Measurements from ENCODE around the gene PRDX6.
"Not testable (repeated sequence)": the region's sequence is repeated elsewhere in the genome, so short reads cannot be mapped to it uniquely, and the experiment has no call there.

Gene PRDX6

GRCh38 chr1:173502104-173502503, 25.0 kb downstream of the PRDX6 start:
- DNase-seq = no peak

GRCh38 chr1:173503391-173503790, 26.3 kb downstream of the PRDX6 start:
- peak; percentile 15 for DNase-seq

- DNase-seq = no peak
Measured at GRCh38 chr1:173504268-173504667, 27.1 kb downstream of the PRDX6 start.

GRCh38 chr1:173505391-173505790, 28.3 kb downstream of the PRDX6 start:
- DNase-seq = no peak

- peak; percentile 20 for DNase-seq
Measured at GRCh38 chr1:173506437-173506836, 29.3 kb downstream of the PRDX6 start.

GRCh38 chr1:173507205-173507846, 30.2 kb downstream of the PRDX6 start:
- no peak for DNase-seq

- no peak for DNase-seq
Measured at GRCh38 chr1:173507847-173508209, 30.7 kb downstream of the PRDX6 start.

- no peak for DNase-seq
Measured at GRCh38 chr1:173508541-173508940, 31.4 kb downstream of the PRDX6 start.

- no peak for DNase-seq
Measured at GRCh38 chr1:173509797-173510196, 32.7 kb downstream of the PRDX6 start.

- DNase-seq = not testable (repeated sequence)
Measured at GRCh38 chr1:173514503-173514902, 37.4 kb downstream of the PRDX6 start.

- DNase-seq = no peak
Measured at GRCh38 chr1:173520799-173521198, 43.7 kb downstream of the PRDX6 start.

GRCh38 chr1:173523329-173523728, 46.2 kb downstream of the PRDX6 start:
- DNase-seq = no peak

GRCh38 chr1:173525926-173526325, 48.8 kb downstream of the PRDX6 start:
- no peak for DNase-seq

- no peak for DNase-seq
Measured at GRCh38 chr1:173527151-173527826, 50.2 kb downstream of the PRDX6 start.

- no peak for DNase-seq
Measured at GRCh38 chr1:173529106-173529505, 52.0 kb downstream of the PRDX6 start.

GRCh38 chr1:173530795-173531693, 53.9 kb downstream of the PRDX6 start:
- DNase-seq = no peak

GRCh38 chr1:173532237-173532636, 55.1 kb downstream of the PRDX6 start:
- DNase-seq = no peak

GRCh38 chr1:173536223-173536622, 59.1 kb downstream of the PRDX6 start:
- no peak for DNase-seq
